SK-N-SH (cell line): ENCODE results near the gene PKN1. TPM values are rescaled to one million over a fixed set of nuclear protein-coding genes. Genes with fewer than 3 reads are reported as not detected.
A peak's percentile ranks its signal among the peaks of the same experiment; 100 is the strongest.

Experiments
- CTCF ChIA-PET: fragments of 300-600, 350-600 bp; formaldehyde crosslinking; extraction: SDS; loops from one replicate; lab custom pipeline; 2021; lab: Yijun Ruan, JAX
- POLR2A ChIA-PET: fragments of 350-600 bp; sonication (Branson Sonifier 250); formaldehyde crosslinking; extraction: SDS; loops from one replicate; lab custom pipeline; 2020; ENCODE audit warnings: antibody characterized with exemption, inconsistent platforms; lab: Yijun Ruan, JAX
- DNase-seq: peaks from one replicate; pipeline ENCODE4 v3.0.0; 2012
- H2AFZ ChIP-seq: fragments of 200-600 bp; sonication (generic); 2 replicates; pipeline ENCODE4 v1.8.1; 2016; ENCODE audit warnings: antibody characterized with exemption, mild to moderate bottlenecking, low read depth
- H3F3A ChIP-seq: fragments of 200-600 bp; sonication (generic); replicated peaks from 2 replicates; pipeline ENCODE3; 2016; ENCODE audit warnings: antibody characterized with exemption, mild to moderate bottlenecking; ENCODE audit not compliant: insufficient read depth
- H3K27ac ChIP-seq, 2 experiments: fragments of 200-500 bp in 1 of 2; fragments of 200-600 bp in 1 of 2; sonication (Bioruptor generic) in 1 of 2; sonication (generic), shearing (Covaris generic) in 1 of 2; 2 replicates each; pipeline versions ENCODE4 v1.5.1 to v1.6.1; 2014 to 2016; ENCODE audit warnings: low read depth in 2 of 2, inconsistent platforms in 1 of 2, low read length in 1 of 2, mild to moderate bottlenecking in 1 of 2, mixed read lengths in 1 of 2
- H3K27me3 ChIP-seq: fragments of 200-600 bp; sonication (generic), shearing (Covaris generic); 2 replicates; pipeline ENCODE4 v1.6.1; 2016; ENCODE audit warnings: mixed run types; ENCODE audit not compliant: insufficient read depth
- H3K36me3 ChIP-seq, 2 experiments: fragments of 200-500 bp in 1 of 2; fragments of 200-600 bp in 1 of 2; sonication (Bioruptor generic) in 1 of 2; sonication (generic) in 1 of 2; replicated peaks in 1 of 2; 2 replicates each; pipeline versions ENCODE3 to v1.5.1; 2014 to 2016; ENCODE audit warnings: low read length in 1 of 2, mild to moderate bottlenecking in 1 of 2; ENCODE audit not compliant: insufficient read depth in 2 of 2, control insufficient read depth in 1 of 2
- H3K4me1 ChIP-seq, 2 experiments: fragments of 200-500 bp in 1 of 2; fragments of 200-600 bp in 1 of 2; sonication (Bioruptor generic) in 1 of 2; sonication (generic), shearing (Covaris generic) in 1 of 2; 2 replicates each; pipeline versions ENCODE4 v1.5.1 to v1.6.1; 2014 to 2016; ENCODE audit warnings: low read depth in 1 of 2, low read length in 1 of 2, mixed run types in 1 of 2; ENCODE audit not compliant: insufficient read depth in 2 of 2, control insufficient read depth in 1 of 2
- H3K4me2 ChIP-seq: fragments of 200-600 bp; sonication (generic), shearing (Covaris generic); 2 replicates; pipeline ENCODE4 v1.6.1; 2017; ENCODE audit warnings: mixed run types
- H3K4me3 ChIP-seq, 2 experiments: fragments of 200-500 bp in 1 of 2; fragments of 200-600 bp in 1 of 2; sonication (Bioruptor generic) in 1 of 2; sonication (generic), shearing (Covaris generic) in 1 of 2; 2 replicates each; pipeline versions ENCODE4 v1.5.1 to v1.8.1; 2014 to 2016; ENCODE audit warnings: low read depth in 2 of 2, inconsistent platforms in 1 of 2, low read length in 1 of 2, mild to moderate bottlenecking in 1 of 2, mixed read lengths in 1 of 2, moderate library complexity in 1 of 2
- H3K79me2 ChIP-seq: fragments of 200-600 bp; sonication (generic); 2 replicates; pipeline ENCODE4 v1.8.1; 2017; ENCODE audit warnings: mild to moderate bottlenecking; ENCODE audit not compliant: insufficient read depth
- H3K9ac ChIP-seq: fragments of 200-600 bp; sonication (generic); 2 replicates; pipeline ENCODE4 v1.6.1; 2017; ENCODE audit warnings: mixed run types
- H3K9me2 ChIP-seq: fragments of 200-600 bp; sonication (generic); 2 replicates; pipeline ENCODE4 v1.6.1; 2017; ENCODE audit warnings: mixed run types
- H3K9me3 ChIP-seq: fragments of 200-600 bp; sonication (generic); 2 replicates; pipeline ENCODE4 v1.6.1; 2017; ENCODE audit warnings: mixed run types, mild to moderate bottlenecking, moderate library complexity
- H4K20me1 ChIP-seq: fragments of 200-600 bp; sonication (generic); 2 replicates; pipeline ENCODE4 v1.6.1; 2017; ENCODE audit warnings: mild to moderate bottlenecking, mixed run types; ENCODE audit not compliant: insufficient read depth
- FOSL2 ChIP-seq: IDR thresholded peaks from 2 replicates; pipeline ENCODE4 v1.4.0; 2012; ENCODE audit warnings: low read depth, mild to moderate bottlenecking, moderate library complexity, borderline replicate concordance
- FOXM1 ChIP-seq: IDR thresholded peaks from 2 replicates; pipeline ENCODE4 v1.4.0; 2012; ENCODE audit warnings: low read depth, mild to moderate bottlenecking
- JUND ChIP-seq: IDR thresholded peaks from 2 replicates; pipeline ENCODE4 v1.4.0; 2012
- MXI1 ChIP-seq: IDR thresholded peaks from 2 replicates; pipeline ENCODE4 v1.6.1; 2012; ENCODE audit warnings: mild to moderate bottlenecking, low read depth, low read length, improper control_type of control experiment
- NFIC ChIP-seq: IDR thresholded peaks from 2 replicates; pipeline ENCODE4 v1.4.0; 2012; ENCODE audit warnings: borderline replicate concordance
- POLR2AphosphoS5 ChIP-seq: IDR thresholded peaks from 2 replicates; pipeline ENCODE4 v1.6.1; 2012; ENCODE audit warnings: low read depth, low read length
- RCOR1 ChIP-seq: fragments of 150-350 bp; IDR thresholded peaks from 2 replicates; pipeline ENCODE4 v1.6.1; 2017; ENCODE audit warnings: antibody characterized with exemption, low read length
- SIN3A ChIP-seq: IDR thresholded peaks from 2 replicates; pipeline ENCODE4 v1.6.1; 2012; ENCODE audit warnings: low read depth, mild to moderate bottlenecking, low read length, moderate library complexity, borderline replicate concordance
- YY1 ChIP-seq: IDR thresholded peaks from 2 replicates; pipeline ENCODE4 v1.4.0; 2012; ENCODE audit warnings: low read depth, mild to moderate bottlenecking
- WGBS: methylation state at CpG from one replicate; pipeline ENCODE4 v1.1.6; 2017; ENCODE audit warnings: low lambda C conversion rate; 5-methylcytosine and 5-hydroxymethylcytosine counted together
- polyA plus RNA-seq, 3 experiments: library from polyadenylated mRNA; depleted of rRNA; stranded (reverse); fragments of >200 nt; gene quantifications; 2 replicates each; pipeline ENCODE4 v1.2.3, GENCODE V29; 2012
- TF ChIP-seq, protein P1 (sequence below): fragments of 200-600 bp; sonication (generic); IDR thresholded peaks from 2 replicates; pipeline ENCODE4 v1.6.1; 2017; ENCODE audit warnings: antibody characterized with exemption, mild to moderate bottlenecking, moderate library complexity
- TF ChIP-seq, protein P2 (sequence below): fragments of 150-350 bp; IDR thresholded peaks from 2 replicates; pipeline ENCODE4 v1.6.1; 2017; ENCODE audit warnings: antibody characterized with exemption, low read length, low read depth, borderline replicate concordance

The PKN1 gene
- polyA plus RNA-seq, 1 of the 3 experiments (the other 2 are of a cell fraction) = 99.6 TPM

DNA sequence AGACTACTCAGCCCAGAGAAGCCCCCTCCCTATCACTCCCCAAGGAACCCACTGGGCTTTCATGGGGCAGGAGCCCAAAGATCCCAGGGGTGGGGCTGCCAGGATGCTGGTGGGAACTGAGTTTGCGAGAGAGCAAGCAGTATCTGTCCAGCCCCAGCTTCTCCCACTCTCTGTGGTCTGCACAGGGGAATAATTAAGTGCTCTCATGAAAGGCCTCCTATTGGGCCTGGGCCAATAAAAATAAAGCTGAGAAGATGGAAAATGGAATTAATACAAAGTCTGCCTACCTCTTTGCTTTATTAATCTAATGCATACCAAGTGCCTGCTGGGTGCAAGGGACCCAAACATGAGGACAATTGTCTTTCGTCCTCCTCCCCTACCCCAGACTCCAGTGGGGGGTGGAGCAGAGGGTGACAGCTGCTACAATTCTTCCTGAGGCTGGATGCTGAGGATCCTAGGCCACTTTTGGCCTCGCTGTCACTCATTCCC is 19.4 kb upstream of the PKN1 start:
- Histone ChIP-seq H3K4me3 (no peak overlapping the region), H2AFZ (no peak overlapping the region)
- POLR2A ChIA-PET = interaction anchor here (0.6 kb wide), 2 partner anchors 12 to 267 kb away, joined by 3 to 5 read pairs; no protein-coding TSS in a partner anchor
- 73% methylated on average over 3 of the region's 3 CpGs for WGBS
- TF ChIP-seq NFIC (peak; percentile 54; the same call in 1 of the 2 replicates), FOXM1 (no peak), RCOR1 (no peak)
- TF ChIP-seq, protein P1, sequence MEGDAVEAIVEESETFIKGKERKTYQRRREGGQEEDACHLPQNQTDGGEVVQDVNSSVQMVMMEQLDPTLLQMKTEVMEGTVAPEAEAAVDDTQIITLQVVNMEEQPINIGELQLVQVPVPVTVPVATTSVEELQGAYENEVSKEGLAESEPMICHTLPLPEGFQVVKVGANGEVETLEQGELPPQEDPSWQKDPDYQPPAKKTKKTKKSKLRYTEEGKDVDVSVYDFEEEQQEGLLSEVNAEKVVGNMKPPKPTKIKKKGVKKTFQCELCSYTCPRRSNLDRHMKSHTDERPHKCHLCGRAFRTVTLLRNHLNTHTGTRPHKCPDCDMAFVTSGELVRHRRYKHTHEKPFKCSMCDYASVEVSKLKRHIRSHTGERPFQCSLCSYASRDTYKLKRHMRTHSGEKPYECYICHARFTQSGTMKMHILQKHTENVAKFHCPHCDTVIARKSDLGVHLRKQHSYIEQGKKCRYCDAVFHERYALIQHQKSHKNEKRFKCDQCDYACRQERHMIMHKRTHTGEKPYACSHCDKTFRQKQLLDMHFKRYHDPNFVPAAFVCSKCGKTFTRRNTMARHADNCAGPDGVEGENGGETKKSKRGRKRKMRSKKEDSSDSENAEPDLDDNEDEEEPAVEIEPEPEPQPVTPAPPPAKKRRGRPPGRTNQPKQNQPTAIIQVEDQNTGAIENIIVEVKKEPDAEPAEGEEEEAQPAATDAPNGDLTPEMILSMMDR = no peak
- TF ChIP-seq, all 33 proteins: peak for 1
- peak overlapping the region; percentile 59; the same call in 1 of the 2 replicates for H3K4me2 ChIP-seq
- H3K9ac ChIP-seq = no peak overlapping the region
- no peaks in the 10 kb centered on the region for H3F3A ChIP-seq
- peaks cover 76% of the 10 kb centered on the region for H4K20me1 ChIP-seq
- peaks cover 79% of the 10 kb centered on the region for H3K79me2 ChIP-seq
- H3K9me2 ChIP-seq = no peaks in the 10 kb centered on the region
- H3K36me3 ChIP-seq = peaks cover 30 to 42% of the 10 kb centered on the region in 2 experiments
- peak; percentile 73 for DNase-seq
- peaks cover 14 to 15% of the 10 kb centered on the region in 2 experiments; a peak in 2 of 4 replicates for H3K4me1 ChIP-seq
- CTCF ChIA-PET = interaction anchor here (0.6 to 3.8 kb wide), 9 partner anchors 8 to 277 kb away, joined by 3 to 31 read pairs (median 6); partner anchors contain the start of gene ASF1B
- no peaks in the 10 kb centered on the region for H3K9me3 ChIP-seq
- H3K27me3 ChIP-seq = no peaks in the 10 kb centered on the region
- peak overlapping the region; percentile 51 to 54; a peak in 3 of 4 replicates for H3K27ac ChIP-seq

- WGBS = 91% methylated on average over 8 of the region's 8 CpGs
- no peaks in the 10 kb centered on the region for H3F3A ChIP-seq
- H2AFZ ChIP-seq = no peak overlapping the region
- no peaks in the 10 kb centered on the region for H3K9me3 ChIP-seq
- no peak overlapping the region for H3K4me3 ChIP-seq
- H3K9ac ChIP-seq = no peak overlapping the region
- POLR2A ChIA-PET = interaction anchor here (0.7 kb wide), 1 partner anchor 9 kb away, joined by 5 read pairs; no protein-coding TSS in a partner anchor
- TF ChIP-seq MXI1 = no peak
- TF ChIP-seq SIN3A = no peak
- no peak for TF ChIP-seq JUND
- TF ChIP-seq POLR2AphosphoS5 = no peak
- TF ChIP-seq YY1 = no peak
- no peak for TF ChIP-seq FOSL2
- TF ChIP-seq, protein P2, sequence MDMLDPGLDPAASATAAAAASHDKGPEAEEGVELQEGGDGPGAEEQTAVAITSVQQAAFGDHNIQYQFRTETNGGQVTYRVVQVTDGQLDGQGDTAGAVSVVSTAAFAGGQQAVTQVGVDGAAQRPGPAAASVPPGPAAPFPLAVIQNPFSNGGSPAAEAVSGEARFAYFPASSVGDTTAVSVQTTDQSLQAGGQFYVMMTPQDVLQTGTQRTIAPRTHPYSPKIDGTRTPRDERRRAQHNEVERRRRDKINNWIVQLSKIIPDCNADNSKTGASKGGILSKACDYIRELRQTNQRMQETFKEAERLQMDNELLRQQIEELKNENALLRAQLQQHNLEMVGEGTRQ = no peak
- peaks cover 15 to 17% of the 10 kb centered on the region in 2 experiments; a peak in 2 of 4 replicates for H3K4me1 ChIP-seq
- H3K9me2 ChIP-seq = no peaks in the 10 kb centered on the region
- CTCF ChIA-PET = interaction anchor here (0.6 to 3.8 kb wide), 7 partner anchors 10 to 1300 kb away, joined by 3 to 31 read pairs (median 12); partner anchors contain the start of gene ASF1B
- H3K27ac ChIP-seq = peak overlapping the region in 1 of 2 experiments; percentile 24; a peak in 1 of 4 replicates
- H3K79me2 ChIP-seq = peaks cover 83% of the 10 kb centered on the region
- DNase-seq = no peak
- no peak overlapping the region for H3K4me2 ChIP-seq
- H3K27me3 ChIP-seq = no peaks in the 10 kb centered on the region
- H3K36me3 ChIP-seq = peaks cover 24 to 28% of the 10 kb centered on the region in 2 experiments
- peaks cover 76% of the 10 kb centered on the region for H4K20me1 ChIP-seq
These were observed 18.0 kb upstream of the PKN1 start for GRCh38 chr19:14414926-14415690.
